ENCODE data around the gene POLR2E.

DNA sequence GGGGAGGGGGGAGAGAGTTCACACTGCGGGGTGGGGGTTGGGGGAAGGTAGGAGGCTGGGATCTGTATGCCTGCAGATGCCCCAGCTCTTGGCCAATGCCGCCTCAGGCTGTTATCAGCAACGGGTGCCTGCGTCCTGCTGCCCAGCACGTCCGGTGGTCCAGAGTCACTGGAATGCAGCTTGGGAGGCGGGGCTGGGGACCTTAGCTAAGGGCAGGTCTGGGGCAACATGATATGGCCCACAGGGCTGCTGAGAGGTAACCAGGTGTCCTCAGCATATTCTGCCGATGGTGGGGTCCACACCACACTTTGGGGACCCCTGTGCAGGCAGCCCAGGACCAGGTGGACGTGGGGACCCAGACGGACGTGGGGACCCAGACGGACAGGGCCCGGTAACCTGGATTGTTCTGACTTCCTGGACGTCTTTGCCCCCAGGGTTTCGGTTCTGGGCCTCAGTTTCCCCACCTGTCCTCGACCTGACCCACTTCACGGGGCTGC, 28.9 kb downstream of the POLR2E start:
- TF ChIP-seq CTCF (conservative IDR thresholded peaks at IDR 0.05; ENCODE audit: low read length) (no peak), EZH2phosphoT487 (IDR thresholded peaks at IDR 0.05; ENCODE audit: borderline replicate concordance) (no peak)

All from Loucy (cell line).